Measurements from ENCODE around the gene MYO1B.

Gene MYO1B

GRCh38 chr2:191264647-191265081 is 19.5 kb downstream of the MYO1B start:
- DNase-seq = no peak

- no peak for DNase-seq
Observed at GRCh38 chr2:191265311-191266170, 20.3 kb downstream of the MYO1B start.

GRCh38 chr2:191266201-191266600 is 21.0 kb downstream of the MYO1B start:
- no peak for DNase-seq

- no peak for DNase-seq
Observed at GRCh38 chr2:191268596-191268995, 23.4 kb downstream of the MYO1B start.

GRCh38 chr2:191270306-191271161 is 25.3 kb downstream of the MYO1B start:
- no peak for DNase-seq

GRCh38 chr2:191272064-191272463 is 26.9 kb downstream of the MYO1B start:
- DNase-seq = no peak

- DNase-seq = no peak
Observed at GRCh38 chr2:191274413-191274815, 29.2 kb downstream of the MYO1B start.

GRCh38 chr2:191276792-191277465 is 31.7 kb downstream of the MYO1B start:
- no peak for DNase-seq

GRCh38 chr2:191280290-191280689 is 35.1 kb downstream of the MYO1B start:
- no peak for DNase-seq

- DNase-seq = no peak
Observed at GRCh38 chr2:191280834-191281756, 35.9 kb downstream of the MYO1B start.

- no peak for DNase-seq
Observed at GRCh38 chr2:191285252-191285651, 40.0 kb downstream of the MYO1B start.

GRCh38 chr2:191287820-191288219 is 42.6 kb downstream of the MYO1B start:
- no peak for DNase-seq

GRCh38 chr2:191289049-191289448 is 43.8 kb downstream of the MYO1B start:
- DNase-seq = no peak

- DNase-seq = no peak
Observed at GRCh38 chr2:191291471-191291870, 46.3 kb downstream of the MYO1B start.

GRCh38 chr2:191292869-191293268 is 47.7 kb downstream of the MYO1B start:
- no peak for DNase-seq

GRCh38 chr2:191295088-191295487 is 49.9 kb downstream of the MYO1B start:
- no peak for DNase-seq

- DNase-seq = no peak
Observed at GRCh38 chr2:191296083-191297006, 51.1 kb downstream of the MYO1B start.

GRCh38 chr2:191297033-191297432 is 51.8 kb downstream of the MYO1B start:
- no peak for DNase-seq

- no peak for DNase-seq
Observed at GRCh38 chr2:191298306-191298705, 53.1 kb downstream of the MYO1B start.

GRCh38 chr2:191299010-191299409 is 53.8 kb downstream of the MYO1B start:
- no peak for DNase-seq

- DNase-seq = no peak
Observed at GRCh38 chr2:191299866-191300265, 54.7 kb downstream of the MYO1B start.
